Stimulated activated CD8-positive, alpha-beta memory T cell treated with anti-CD3 and anti-CD28 coated beads, Interleukin-4, amount 100 ng/mL, for 48 hours (primary cell): ENCODE results near the gene ZNF22.

Experiments
- DNase-seq: peaks from one replicate; pipeline ENCODE4 v3.0.0-alpha.2; 2020

Gene ZNF22

GRCh38 chr10:45000752-45001380, at the start of gene ZNF22:
TSS of gene ZNF22 (plus strand) at chr10:45000923. CDS start at chr10:45003369, 2,446 bp downstream.
- peak; percentile 81 for DNase-seq

GRCh38 chr10:44951576-44952226, 49.0 kb upstream of the ZNF22 start:
- DNase-seq, result no peak

DNA sequence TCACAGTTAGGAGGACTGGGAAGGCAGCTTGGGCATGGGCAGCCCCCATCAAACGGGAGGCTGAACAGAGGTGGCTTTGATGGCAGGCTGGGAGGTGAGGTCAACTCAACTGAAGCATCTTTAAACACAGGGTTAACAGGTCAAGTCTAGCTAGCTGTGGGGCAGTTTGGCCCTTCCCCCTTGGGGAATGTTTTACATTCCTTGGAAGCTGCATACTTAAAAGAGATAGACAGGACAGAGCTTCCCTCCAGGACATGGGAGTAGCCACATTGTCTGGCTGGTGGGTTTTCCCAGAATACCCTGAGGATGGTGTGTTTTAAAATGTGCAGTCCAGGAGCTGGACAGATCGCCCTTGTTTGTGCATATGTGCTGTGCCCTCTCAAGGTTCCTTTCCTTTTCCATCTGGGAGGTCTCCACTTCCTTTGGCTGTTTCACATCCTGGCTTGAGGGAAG, 47.9 kb upstream of the ZNF22 start:
- peak; percentile 2 for DNase-seq

GRCh38 chr10:44954042-44954441, 46.7 kb upstream of the ZNF22 start:
- no peak for DNase-seq

DNA sequence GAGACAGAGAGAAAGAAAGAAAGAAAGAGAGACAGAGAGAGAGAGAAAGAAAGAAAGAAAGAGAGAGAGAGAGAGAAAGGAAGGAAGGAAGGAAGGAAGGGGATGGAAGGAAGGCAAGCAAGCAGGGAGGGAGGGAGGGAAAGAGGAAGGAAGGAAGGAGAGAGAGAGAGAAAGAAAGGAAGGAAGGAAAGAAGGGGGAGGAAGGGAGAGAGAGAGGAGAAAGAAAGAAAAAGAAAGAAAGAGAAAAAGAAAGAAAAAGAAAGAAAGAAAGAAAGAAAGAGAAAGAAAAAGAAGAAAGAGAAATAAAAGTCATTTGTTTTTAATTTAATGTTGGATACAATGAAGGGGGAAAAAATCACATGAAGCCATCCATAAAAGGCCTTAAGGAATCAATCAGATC, 45.8 kb upstream of the ZNF22 start:
- DNase-seq, result no peak

- DNase-seq, result peak; percentile 2
These were observed 45.2 kb upstream of the ZNF22 start for GRCh38 chr10:44955413-44956070.

DNA sequence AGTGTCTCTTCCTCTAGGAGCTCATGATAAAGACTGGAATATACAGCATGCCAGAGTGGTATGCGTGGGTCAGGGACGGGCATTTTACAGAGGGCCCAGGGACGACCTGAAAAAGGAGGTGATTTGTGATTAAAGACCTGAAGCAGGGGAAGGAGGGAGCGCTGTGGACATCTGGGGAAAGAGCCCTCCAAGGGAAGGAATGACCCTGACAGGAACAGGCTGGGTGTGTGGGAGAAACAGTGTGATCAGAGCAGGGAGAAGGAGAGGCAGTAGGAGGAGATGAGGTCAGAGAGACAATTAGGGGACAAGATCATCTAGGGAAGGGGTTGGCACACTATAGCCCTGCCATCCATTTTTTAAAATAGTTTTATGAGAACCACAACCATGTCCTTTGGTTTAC, 44.5 kb upstream of the ZNF22 start:
- no peak for DNase-seq

- DNase-seq, result peak; percentile 8
These were observed 43.7 kb upstream of the ZNF22 start for GRCh38 chr10:44956717-44957706.

DNA sequence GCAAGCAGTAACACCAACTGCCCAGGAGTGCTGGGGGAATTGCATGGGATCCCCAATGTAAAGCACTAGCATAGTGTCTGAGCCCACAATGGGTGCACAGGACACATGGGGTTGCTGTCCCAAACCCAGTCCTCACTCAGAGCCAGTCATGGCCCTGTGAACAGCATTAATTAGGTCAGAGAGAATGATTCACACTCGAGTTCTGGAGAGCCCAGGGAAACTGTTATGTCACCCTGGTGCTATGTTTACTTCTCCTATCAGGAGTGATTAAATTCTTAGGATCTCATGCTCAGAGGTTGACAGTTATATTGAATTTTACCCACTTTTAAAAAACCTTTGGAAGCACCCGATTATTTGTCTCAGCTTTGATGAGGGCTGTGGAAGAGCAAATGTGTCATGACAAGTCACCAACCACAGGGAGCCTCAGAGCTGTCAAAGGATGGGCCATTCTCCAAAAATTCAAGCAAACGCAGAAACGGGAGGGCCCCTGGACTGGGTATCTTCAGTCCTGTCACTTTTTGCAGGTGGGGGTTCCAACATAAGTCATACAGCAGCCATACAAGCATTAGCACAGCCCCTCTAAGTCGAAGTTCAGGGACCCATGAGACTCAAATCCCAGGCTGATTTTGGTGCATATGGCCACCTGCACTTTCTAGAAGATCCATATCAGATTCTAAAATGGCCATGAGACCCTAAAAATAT, 42.4 kb upstream of the ZNF22 start:
- DNase-seq, result peak; percentile 23

DNA sequence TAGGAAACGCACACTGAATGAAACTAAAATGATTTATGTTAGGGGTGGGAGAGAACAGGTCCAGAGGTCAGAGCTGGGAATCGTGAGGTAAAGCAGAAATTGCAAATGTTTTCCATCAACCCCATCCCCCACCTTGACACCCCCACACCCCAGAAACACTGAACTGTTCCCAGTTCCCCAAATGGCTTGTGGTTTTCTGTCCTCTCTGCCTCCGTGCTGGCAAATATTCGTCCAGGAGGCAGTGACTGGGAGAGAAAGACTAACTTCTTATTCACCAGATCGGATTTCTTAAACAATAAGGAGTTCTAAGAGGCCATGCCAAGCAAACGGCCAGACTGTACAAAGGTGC, 41.9 kb upstream of the ZNF22 start:
- no peak for DNase-seq

- peak; percentile 95 for DNase-seq
These were observed 41.3 kb upstream of the ZNF22 start, which contains the start of gene RASSF4 for GRCh38 chr10:44959247-44960087. TSS of gene RASSF4 (plus strand) at chr10:44959802. CDS start at chr10:44970203, 10,401 bp downstream.

DNA sequence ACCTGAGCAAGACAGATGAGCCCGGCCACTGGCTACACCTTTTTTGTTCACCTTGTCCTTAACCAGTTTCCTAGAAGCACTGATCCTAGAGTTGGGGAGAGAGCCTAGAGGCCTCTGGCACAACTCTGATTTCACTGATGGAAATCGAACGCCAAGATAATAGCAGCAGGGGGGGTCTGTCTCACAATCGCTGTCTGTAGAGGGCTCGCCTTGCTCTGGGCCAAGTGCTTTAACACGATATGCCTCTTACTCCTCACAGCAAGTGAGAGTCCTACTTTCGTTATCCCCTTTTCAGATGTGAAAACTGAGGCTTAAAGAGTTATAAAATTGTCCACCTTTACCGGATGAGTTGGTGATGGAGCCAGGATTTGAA, 40.6 kb upstream of the ZNF22 start:
- peak; percentile 24 for DNase-seq

DNA sequence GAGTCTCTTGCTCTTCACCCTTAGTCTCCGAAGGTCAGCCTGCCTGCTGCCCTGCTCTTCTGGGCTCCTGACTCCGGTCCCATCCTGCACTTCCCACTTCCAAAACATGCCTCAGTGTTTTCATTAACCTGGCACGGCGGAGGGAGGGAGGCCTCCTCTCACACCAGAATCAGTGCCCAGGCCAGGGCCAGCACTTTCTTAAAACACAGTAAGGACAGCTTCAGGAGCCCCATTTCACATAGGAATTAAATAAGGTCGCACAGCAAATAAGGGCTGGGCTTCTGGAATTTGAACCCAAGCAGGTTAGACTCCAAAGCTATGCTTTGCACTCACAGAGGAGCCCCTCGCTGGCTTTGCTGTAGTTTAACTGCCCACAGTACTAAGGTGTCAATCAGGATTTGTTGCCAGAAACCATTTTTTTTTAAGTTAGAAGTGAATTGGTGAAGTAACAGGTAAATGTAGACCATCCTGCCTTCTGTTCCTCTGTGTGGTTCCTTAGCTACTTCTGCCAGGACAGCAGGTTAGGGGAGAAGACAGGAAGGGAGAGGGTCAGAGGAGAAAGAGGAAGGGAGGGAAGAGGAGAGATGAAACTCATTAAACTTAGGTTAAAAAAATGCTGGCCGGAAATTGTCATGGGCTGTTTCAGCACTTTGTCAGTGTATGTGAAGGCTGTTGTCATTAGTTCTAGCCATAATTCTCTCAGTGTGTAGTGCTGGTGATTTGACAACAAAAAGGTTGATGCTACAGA, 40.1 kb upstream of the ZNF22 start:
- peak; percentile 21 for DNase-seq

- DNase-seq, result peak; percentile 14
These were observed 39.5 kb upstream of the ZNF22 start for GRCh38 chr10:44961230-44961571.

DNA sequence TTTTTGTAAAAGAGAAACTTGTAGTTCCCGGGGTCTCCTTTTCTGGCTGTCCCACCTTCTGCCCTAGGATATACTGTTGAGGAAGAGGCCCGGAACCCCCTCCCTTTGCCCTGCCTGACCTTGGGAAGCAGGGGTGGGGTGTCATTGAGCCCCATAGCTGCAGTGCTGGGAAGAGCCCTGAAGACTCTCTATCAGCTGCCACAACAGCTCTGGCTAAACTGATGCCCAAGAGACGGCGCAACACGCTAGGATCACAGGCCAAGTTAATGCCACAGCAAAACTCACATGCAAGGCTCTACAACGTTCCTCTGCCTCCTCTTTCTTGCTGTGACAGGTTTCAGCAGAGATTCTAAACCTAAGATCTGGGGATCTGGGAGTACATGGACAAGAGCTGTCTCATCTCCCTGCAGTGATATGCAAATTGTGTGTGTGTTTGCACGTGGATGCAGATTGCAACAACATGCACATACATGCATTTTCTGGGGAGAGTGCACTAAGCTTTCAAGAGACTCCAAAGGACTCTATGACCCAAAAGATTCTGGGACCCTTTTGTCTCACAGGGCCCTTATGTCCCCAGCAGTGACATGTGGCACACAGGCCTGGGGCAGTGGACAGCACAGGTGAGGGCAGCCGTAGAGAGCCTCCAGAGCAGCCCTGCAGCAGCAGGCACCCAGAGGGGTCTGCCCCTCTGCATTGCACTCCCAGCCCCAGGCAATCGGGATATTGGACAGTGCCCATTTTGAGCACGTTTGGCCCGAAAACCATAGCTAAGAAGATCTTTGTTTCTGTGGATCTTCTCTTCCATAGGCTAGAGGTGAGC, 38.6 kb upstream of the ZNF22 start:
- DNase-seq, result peak; percentile 13

DNA sequence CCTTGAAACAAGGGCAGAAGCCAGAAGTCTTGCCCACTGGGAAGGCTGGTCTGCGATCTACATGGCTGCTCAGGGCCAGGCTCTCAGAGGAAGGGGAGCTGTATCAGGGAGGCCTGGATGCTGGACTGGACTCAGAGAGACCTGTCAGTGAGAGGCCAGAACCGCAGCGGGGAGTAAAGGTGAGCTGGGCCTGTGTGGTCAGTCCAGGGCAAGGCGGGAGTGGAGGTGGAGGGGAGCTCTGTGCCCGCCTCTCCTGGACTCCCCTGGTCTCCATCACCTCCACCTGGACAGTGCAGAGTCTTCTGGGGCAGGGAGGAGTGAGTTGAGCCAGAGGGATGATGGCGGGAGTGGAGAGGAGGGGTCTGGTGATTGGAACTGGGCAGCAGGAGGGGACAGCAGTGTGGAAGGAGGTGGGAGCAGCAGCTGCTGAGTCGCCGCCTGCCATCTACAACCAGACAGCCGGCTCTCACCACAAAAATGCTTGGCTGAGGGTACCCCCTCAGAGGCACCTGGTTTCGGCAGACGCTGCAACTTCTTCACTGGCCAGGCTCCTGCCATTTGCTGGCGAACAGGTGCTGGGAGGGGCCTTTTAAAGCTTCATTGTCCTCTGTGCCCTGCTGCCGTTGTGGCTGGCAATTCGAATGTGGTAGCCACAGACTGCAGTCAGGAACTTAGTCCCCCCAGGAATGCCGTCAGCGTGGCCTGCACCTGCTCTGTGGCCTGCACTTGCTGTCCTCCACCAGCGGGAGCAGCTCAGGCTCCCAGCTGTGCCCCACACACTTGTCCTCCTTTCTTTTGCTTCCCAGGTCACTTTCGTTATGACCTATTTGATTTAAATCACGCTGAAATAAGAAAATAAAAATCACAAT, 37.6 kb upstream of the ZNF22 start:
- DNase-seq, result peak; percentile 18

GRCh38 chr10:44963772-44964633, 36.7 kb upstream of the ZNF22 start:
- peak; percentile 14 for DNase-seq

DNA sequence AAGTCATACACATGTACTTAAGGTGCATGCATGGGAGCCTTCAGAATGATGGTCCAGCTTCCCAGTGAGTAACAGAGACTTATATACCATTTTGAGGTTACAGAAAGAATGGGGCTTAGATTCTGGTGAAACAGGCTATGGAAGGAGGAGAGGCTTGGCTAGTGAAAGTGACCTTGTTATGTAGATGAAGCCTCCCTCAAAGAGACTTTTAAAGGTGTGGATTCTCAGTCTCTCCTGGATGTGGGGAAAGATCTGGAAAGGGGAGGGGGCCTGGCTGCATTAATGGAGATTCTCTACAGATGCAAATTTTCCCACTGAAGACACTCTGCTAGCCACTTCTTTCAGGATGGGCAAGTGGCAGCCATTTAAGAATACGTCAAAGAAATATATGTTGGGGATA, 35.6 kb upstream of the ZNF22 start:
- peak; percentile 11 for DNase-seq
